CD4-positive, alpha-beta T cell (primary cell): ENCODE measurements around the gene AGBL1. TPM values are rescaled to one million over a fixed set of nuclear protein-coding genes. Genes with fewer than 3 reads are reported as not detected.

Experiments
- ATAC-seq: fragments of 200-7000 bp; cut with Tn5 transposase; one replicate; pipeline ENCODE4 v1.10.0; 2022; ENCODE audit warnings: mild to moderate bottlenecking; ENCODE audit not compliant: poor library complexity
- CTCF ChIA-PET: fragments of 350-600 bp; sonication (Branson Sonifier 250); formaldehyde crosslinking; loops from one replicate; lab custom pipeline; 2021; ENCODE audit warnings: antibody characterized with exemption, inconsistent platforms; lab: Charles Lee
- POLR2A ChIA-PET: fragments of 350-600 bp; sonication (Branson Sonifier 250); formaldehyde crosslinking; loops from one replicate; lab custom pipeline; 2021; ENCODE audit warnings: antibody characterized with exemption, inconsistent platforms; lab: Charles Lee
- DNase-seq, 14 experiments: peaks; one replicate each; pipeline ENCODE4 v3.0.0-alpha.2; 2013 to 2020; ENCODE audit warnings: mixed read lengths in 2 of 14
- H3K27ac ChIP-seq, 2 donors: one replicate each; pipeline versions ENCODE4 v1.5.1 to v1.7.0; 2013; ENCODE audit warnings: low read length in 2 of 2, low read depth in 1 of 2, mild to moderate bottlenecking in 1 of 2
- H3K27me3 ChIP-seq, 2 experiments: 1 replicate in 1 of 2; 2 replicates in 1 of 2; pipeline versions ENCODE4 v1.6.1 to v1.7.0; 2013; ENCODE audit warnings: low read length in 2 of 2, control low read depth in 1 of 2, mild to moderate bottlenecking in 1 of 2, moderate library complexity in 1 of 2; ENCODE audit not compliant: insufficient read depth in 2 of 2, control insufficient read depth in 1 of 2
- H3K36me3 ChIP-seq: one replicate; pipeline ENCODE4 v1.6.1; 2013; ENCODE audit warnings: low read length, control low read depth; ENCODE audit not compliant: insufficient read depth
- H3K4me1 ChIP-seq: one replicate; pipeline ENCODE4 v1.6.1; 2013; ENCODE audit warnings: low read length, control low read depth; ENCODE audit not compliant: insufficient read depth
- H3K4me3 ChIP-seq: one replicate; pipeline ENCODE4 v1.5.1; 2013; ENCODE audit warnings: mild to moderate bottlenecking, low read length, moderate library complexity
- H3K9me3 ChIP-seq, 2 experiments: 1 replicate in 1 of 2; 2 replicates in 1 of 2; pipeline versions ENCODE4 v1.6.1 to v1.7.0; 2013; ENCODE audit warnings: low read length in 2 of 2, mild to moderate bottlenecking in 2 of 2, control low read depth in 1 of 2, moderate library complexity in 1 of 2; ENCODE audit not compliant: control insufficient read depth in 1 of 2, insufficient read depth in 1 of 2
- H3K27ac Mint-ChIP-seq: one replicate; pipeline ENCODE4 v1.8.0; 2020; ENCODE audit warnings: mixed read lengths
- H3K27me3 Mint-ChIP-seq: one replicate; pipeline ENCODE4 v1.8.0; 2021; ENCODE audit warnings: mixed read lengths
- H3K36me3 Mint-ChIP-seq: one replicate; pipeline ENCODE4 v1.8.0; 2021; ENCODE audit warnings: low read depth, mixed read lengths
- H3K4me1 Mint-ChIP-seq: one replicate; pipeline ENCODE4 v1.8.0; 2021; ENCODE audit warnings: low read depth, mixed read lengths
- H3K4me3 Mint-ChIP-seq: one replicate; pipeline ENCODE4 v1.8.0; 2020; ENCODE audit warnings: mild to moderate bottlenecking, mixed read lengths
- H3K9me3 Mint-ChIP-seq: one replicate; pipeline ENCODE4 v1.8.0; 2020; ENCODE audit warnings: mixed read lengths
- CTCF ChIP-seq: fragments of 200-600 bp; IDR thresholded peaks from one replicate; pipeline ENCODE4 v1.8.0; 2022; ENCODE audit warnings: antibody characterized with exemption, mild to moderate bottlenecking
- intact Hi-C, 2 experiments: fragments of 100-400 bp; cut with DNase I in 1 of 2; cut with micrococcal nuclease in 1 of 2; formaldehyde crosslinking; loops; one replicate each; pipeline versions ENCODE4 v1.15.1 to v1.9.0; 2023 to 2025; cut with DNase I, micrococcal nuclease
- total RNA-seq, 174 experiments: library from RNA in 2 of 174; stranded (reverse) in 2 of 174; gene quantifications; one replicate each; pipeline ENCODE4 v1.2.3 and lab custom pipeline; 2021 to 2026

Gene AGBL1
- total RNA-seq, 2 experiments from 2014 or later, result not detected

- POLR2A ChIA-PET, result no interaction called here
These were observed 422.6 kb downstream of the AGBL1 start for GRCh38 chr15:86502301-86502700.

GRCh38 chr15:86505951-86506350, 426.3 kb downstream of the AGBL1 start:
- H3K27me3 ChIP-seq, result no peaks in the 10 kb centered on the region
- intact Hi-C loops, result no loop called here
- CTCF ChIA-PET, result no interaction called here
- no peak for DNase-seq
- H3K9me3 Mint-ChIP-seq, result no peaks in the 10 kb centered on the region
- H3K9me3 ChIP-seq, result no peaks in the 10 kb centered on the region
- ATAC-seq, result no peak
- no peak overlapping the region for H3K27ac Mint-ChIP-seq
- H3K36me3 Mint-ChIP-seq, result no peaks in the 10 kb centered on the region
- TF ChIP-seq CTCF, result no peak
- H3K4me1 Mint-ChIP-seq, result no peaks in the 10 kb centered on the region
- H3K4me3 Mint-ChIP-seq, result no peak overlapping the region
- no peaks in the 10 kb centered on the region for H3K4me1 ChIP-seq
- POLR2A ChIA-PET, result no interaction called here
- no peak overlapping the region for H3K4me3 ChIP-seq
- peaks cover 6% of the 10 kb centered on the region for H3K27me3 Mint-ChIP-seq
- no peaks in the 10 kb centered on the region for H3K36me3 ChIP-seq
- H3K27ac ChIP-seq, result no peak overlapping the region

More at GRCh38 chr15:86502301-86502700, 422.6 kb downstream of the AGBL1 start:
- Histone ChIP-seq H3K9me3 (no peaks in the 10 kb centered on the region), H3K27ac (no peak overlapping the region), H3K36me3 (no peaks in the 10 kb centered on the region), H3K27me3 (no peaks in the 10 kb centered on the region), H3K4me1 (no peaks in the 10 kb centered on the region), H3K4me3 (no peak overlapping the region)
- Mint-ChIP-seq H3K27me3 (peaks cover 2% of the 10 kb centered on the region), H3K9me3 (no peaks in the 10 kb centered on the region), H3K4me3 (no peak overlapping the region), H3K27ac (no peak overlapping the region), H3K4me1 (no peaks in the 10 kb centered on the region), H3K36me3 (no peaks in the 10 kb centered on the region)
- intact Hi-C loops, result no loop called here
- no peak for TF ChIP-seq CTCF
- CTCF ChIA-PET, result interaction anchor here (1.6 kb wide), 1 partner anchor 11 kb away, joined by 3 read pairs; no protein-coding TSS in a partner anchor
- ATAC-seq (no peak), DNase-seq (no peak)

- TF ChIP-seq CTCF, result no peak
- no peak for DNase-seq
- no peaks in the 10 kb centered on the region for H3K27me3 ChIP-seq
- Mint-ChIP-seq H3K4me3 (no peak overlapping the region), H3K27me3 (peaks cover 6% of the 10 kb centered on the region), H3K4me1 (no peaks in the 10 kb centered on the region), H3K27ac (no peak overlapping the region), H3K36me3 (no peaks in the 10 kb centered on the region), H3K9me3 (no peaks in the 10 kb centered on the region)
- no peak overlapping the region for H3K27ac ChIP-seq
- no peaks in the 10 kb centered on the region for H3K4me1 ChIP-seq
- no peak for ATAC-seq
- intact Hi-C loops, result no loop called here
- ChIA-PET CTCF (no interaction called here), POLR2A (no interaction called here)
- no peaks in the 10 kb centered on the region for H3K36me3 ChIP-seq
- no peaks in the 10 kb centered on the region for H3K9me3 ChIP-seq
- no peak overlapping the region for H3K4me3 ChIP-seq
These were observed 426.7 kb downstream of the AGBL1 start for GRCh38 chr15:86506401-86506800.
